Measurements from ENCODE around the gene NABP1.

Gene NABP1

GRCh38 chr2:191692502-191693115 is 14.7 kb downstream of the NABP1 start:
- H3F3A ChIP-seq (ENCODE audit: low read depth): peaks cover 7% of the 10 kb centered on the region; the same call in 1 of the 2 replicates

GRCh38 chr2:191693166-191693565 is 15.2 kb downstream of the NABP1 start:
- Histone ChIP-seq H3K4me2 (ENCODE audit: low read depth, low read length, poor library complexity, severe bottlenecking) (no peak overlapping the region), H3K4me3 (ENCODE audit: low read length, poor library complexity, severe bottlenecking) (no peak overlapping the region), H3K9me2 (replicated peaks; ENCODE audit: low read depth, low read length) (no peaks in the 10 kb centered on the region), H3F3A (ENCODE audit: low read depth) (peaks cover 7% of the 10 kb centered on the region; the same call in 1 of the 2 replicates), H3K27me3 (ENCODE audit: insufficient read depth, low read length, poor library complexity, severe bottlenecking) (no peaks in the 10 kb centered on the region), H3K79me2 (ENCODE audit: insufficient read depth, low read length) (no peaks in the 10 kb centered on the region), H3K9me3 (ENCODE audit: insufficient read depth, low read depth, low read length) (no peaks in the 10 kb centered on the region), H3K4me1 (ENCODE audit: insufficient read depth, low read length, poor library complexity, severe bottlenecking) (peaks cover 4% of the 10 kb centered on the region), H4K20me1 (ENCODE audit: insufficient read depth, low read length, poor library complexity, severe bottlenecking) (no peaks in the 10 kb centered on the region), H3K36me3 (ENCODE audit: insufficient read depth, low read length) (no peaks in the 10 kb centered on the region; the same call in 1 of the 2 replicates), H2AFZ (ENCODE audit: low read length) (no peak overlapping the region), H3K9ac (ENCODE audit: low read depth, low read length, poor library complexity, severe bottlenecking) (no peak overlapping the region)
- TF ChIP-seq EZH2phosphoT487 (IDR thresholded peaks at IDR 0.05; ENCODE audit: borderline replicate concordance): no peak
- no peak for TF ChIP-seq CTCF (conservative IDR thresholded peaks at IDR 0.05; ENCODE audit: low read length)

More at GRCh38 chr2:191692502-191693115, 14.7 kb downstream of the NABP1 start:
- H3K9ac ChIP-seq (ENCODE audit: low read depth, low read length, poor library complexity, severe bottlenecking): no peak overlapping the region
- no peaks in the 10 kb centered on the region for H4K20me1 ChIP-seq (ENCODE audit: insufficient read depth, low read length, poor library complexity, severe bottlenecking)
- peaks cover 4% of the 10 kb centered on the region for H3K4me1 ChIP-seq (ENCODE audit: insufficient read depth, low read length, poor library complexity, severe bottlenecking)
- H3K27me3 ChIP-seq (ENCODE audit: insufficient read depth, low read length, poor library complexity, severe bottlenecking): no peaks in the 10 kb centered on the region
- H3K4me3 ChIP-seq (ENCODE audit: low read length, poor library complexity, severe bottlenecking): no peak overlapping the region
- H3K4me2 ChIP-seq (ENCODE audit: low read depth, low read length, poor library complexity, severe bottlenecking): no peak overlapping the region
- no peak for TF ChIP-seq CTCF (conservative IDR thresholded peaks at IDR 0.05; ENCODE audit: low read length)
- TF ChIP-seq EZH2phosphoT487 (IDR thresholded peaks at IDR 0.05; ENCODE audit: borderline replicate concordance): no peak
- no peaks in the 10 kb centered on the region for H3K9me3 ChIP-seq (ENCODE audit: insufficient read depth, low read depth, low read length)
- H3K9me2 ChIP-seq (replicated peaks; ENCODE audit: low read depth, low read length): no peaks in the 10 kb centered on the region
- H3K79me2 ChIP-seq (ENCODE audit: insufficient read depth, low read length): no peaks in the 10 kb centered on the region
- H2AFZ ChIP-seq (ENCODE audit: low read length): no peak overlapping the region
- peaks cover 2% of the 10 kb centered on the region; the same call in 1 of the 2 replicates for H3K36me3 ChIP-seq (ENCODE audit: insufficient read depth, low read length)

- Histone ChIP-seq H4K20me1 (ENCODE audit: insufficient read depth, low read length, poor library complexity, severe bottlenecking) (no peaks in the 10 kb centered on the region), H3K4me1 (ENCODE audit: insufficient read depth, low read length, poor library complexity, severe bottlenecking) (peaks cover 4% of the 10 kb centered on the region), H2AFZ (ENCODE audit: low read length) (no peak overlapping the region), H3K9me3 (ENCODE audit: insufficient read depth, low read depth, low read length) (no peaks in the 10 kb centered on the region), H3K9ac (ENCODE audit: low read depth, low read length, poor library complexity, severe bottlenecking) (no peak overlapping the region), H3K36me3 (ENCODE audit: insufficient read depth, low read length) (no peaks in the 10 kb centered on the region; the same call in 1 of the 2 replicates), H3K27me3 (ENCODE audit: insufficient read depth, low read length, poor library complexity, severe bottlenecking) (no peaks in the 10 kb centered on the region), H3K9me2 (replicated peaks; ENCODE audit: low read depth, low read length) (no peaks in the 10 kb centered on the region), H3F3A (ENCODE audit: low read depth) (peaks cover 6% of the 10 kb centered on the region; the same call in 1 of the 2 replicates), H3K79me2 (ENCODE audit: insufficient read depth, low read length) (no peaks in the 10 kb centered on the region), H3K4me3 (ENCODE audit: low read length, poor library complexity, severe bottlenecking) (no peak overlapping the region), H3K4me2 (ENCODE audit: low read depth, low read length, poor library complexity, severe bottlenecking) (no peak overlapping the region)
- TF ChIP-seq EZH2phosphoT487 (IDR thresholded peaks at IDR 0.05; ENCODE audit: borderline replicate concordance): no peak
- TF ChIP-seq CTCF (conservative IDR thresholded peaks at IDR 0.05; ENCODE audit: low read length): no peak
Measured at GRCh38 chr2:191693778-191694177, 15.8 kb downstream of the NABP1 start.

Measured in Loucy (cell line).